Upper lobe of right lung (tissue), 1 donor: ENCODE results near the gene CYSTM1. TPM values are rescaled to one million over a fixed set of nuclear protein-coding genes. Genes with fewer than 3 reads are reported as not detected.

Source experiments
- ATAC-seq: fragments of 200-7000 bp; cut with Tn5 transposase; one replicate; pipeline ENCODE4 v1.9.1; 2020; ENCODE audit warnings: mild to moderate bottlenecking, moderate library complexity
- DNase-seq: peaks from one replicate; pipeline ENCODE4 v3.0.0-alpha.2; 2020
- H3K27ac ChIP-seq: fragments of 200-600 bp; one replicate; pipeline ENCODE4 v1.8.0; 2022
- H3K27me3 ChIP-seq: fragments of 200-600 bp; one replicate; pipeline ENCODE4 v1.8.0; 2022; ENCODE audit warnings: mild to moderate bottlenecking
- H3K36me3 ChIP-seq: fragments of 200-600 bp; one replicate; pipeline ENCODE4 v1.8.0; 2022
- H3K4me1 ChIP-seq: fragments of 200-600 bp; one replicate; pipeline ENCODE4 v1.8.0; 2022
- H3K4me3 ChIP-seq: fragments of 200-600 bp; one replicate; pipeline ENCODE4 v1.8.0; 2022; ENCODE audit warnings: mild to moderate bottlenecking
- H3K9me3 ChIP-seq: fragments of 200-600 bp; one replicate; pipeline ENCODE4 v1.8.0; 2022
- intact Hi-C: fragments of 100-400 bp; cut with DNase I; formaldehyde crosslinking; loops from one replicate; pipeline ENCODE4 v1.11.0; 2022
- total RNA-seq: library from RNA; stranded (reverse); fragmentation: NEBNext Ultra II Directional; extraction: Animal tissue kit (Norgen Biotek cat#: 25700); gene quantifications from one replicate; pipeline ENCODE4 v1.2.1, GENCODE V29; 2021
- TF ChIP-seq, protein P1 (sequence below): fragments of 200-600 bp; IDR thresholded peaks from one replicate; pipeline ENCODE4 v1.8.0; 2022; ENCODE audit warnings: antibody characterized with exemption
- donor health status: DM: no; HTN: yes; CAD: no; lungs with severe emphysema.

CYSTM1 gene
- total RNA-seq, 1 donor from 2014 or later, result 85.1 TPM

DNA sequence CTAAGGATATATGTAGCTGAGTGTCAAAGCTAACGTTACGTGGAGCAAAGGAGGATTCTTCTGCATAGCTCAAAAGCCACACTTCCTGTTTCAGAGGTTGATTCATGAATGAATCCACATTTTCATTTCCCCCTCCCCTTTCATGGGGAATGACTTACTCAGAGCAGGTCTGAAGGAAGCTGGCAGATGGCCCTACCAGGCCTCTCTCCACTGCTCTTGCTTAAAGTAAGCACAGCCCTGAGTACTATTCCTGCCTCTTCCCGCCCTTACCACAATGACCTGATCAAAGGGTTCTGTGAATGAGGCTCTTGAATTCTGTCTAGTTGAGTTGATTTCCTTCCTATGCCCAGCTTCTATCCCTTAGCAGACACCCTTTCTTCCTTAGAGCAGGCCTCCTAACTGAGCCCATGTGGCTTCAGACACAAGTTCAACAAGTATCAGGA, 43.0 kb upstream of the CYSTM1 start:
- ATAC-seq, result peak; percentile 92
- Histone ChIP-seq H3K27ac (no peak overlapping the region), H3K4me1 (peaks cover 21% of the 10 kb centered on the region), H3K36me3 (no peaks in the 10 kb centered on the region), H3K27me3 (no peaks in the 10 kb centered on the region), H3K4me3 (no peak overlapping the region), H3K9me3 (no peaks in the 10 kb centered on the region)
- DNase-seq, result peak; percentile 80
- intact Hi-C loops, result no loop called here
- TF ChIP-seq, protein P1, sequence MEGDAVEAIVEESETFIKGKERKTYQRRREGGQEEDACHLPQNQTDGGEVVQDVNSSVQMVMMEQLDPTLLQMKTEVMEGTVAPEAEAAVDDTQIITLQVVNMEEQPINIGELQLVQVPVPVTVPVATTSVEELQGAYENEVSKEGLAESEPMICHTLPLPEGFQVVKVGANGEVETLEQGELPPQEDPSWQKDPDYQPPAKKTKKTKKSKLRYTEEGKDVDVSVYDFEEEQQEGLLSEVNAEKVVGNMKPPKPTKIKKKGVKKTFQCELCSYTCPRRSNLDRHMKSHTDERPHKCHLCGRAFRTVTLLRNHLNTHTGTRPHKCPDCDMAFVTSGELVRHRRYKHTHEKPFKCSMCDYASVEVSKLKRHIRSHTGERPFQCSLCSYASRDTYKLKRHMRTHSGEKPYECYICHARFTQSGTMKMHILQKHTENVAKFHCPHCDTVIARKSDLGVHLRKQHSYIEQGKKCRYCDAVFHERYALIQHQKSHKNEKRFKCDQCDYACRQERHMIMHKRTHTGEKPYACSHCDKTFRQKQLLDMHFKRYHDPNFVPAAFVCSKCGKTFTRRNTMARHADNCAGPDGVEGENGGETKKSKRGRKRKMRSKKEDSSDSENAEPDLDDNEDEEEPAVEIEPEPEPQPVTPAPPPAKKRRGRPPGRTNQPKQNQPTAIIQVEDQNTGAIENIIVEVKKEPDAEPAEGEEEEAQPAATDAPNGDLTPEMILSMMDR, result no peak

- no peak for DNase-seq
- ATAC-seq, result peak; percentile 85
- Histone ChIP-seq H3K4me1 (peaks cover 21% of the 10 kb centered on the region), H3K27me3 (no peaks in the 10 kb centered on the region), H3K9me3 (no peaks in the 10 kb centered on the region), H3K4me3 (no peak overlapping the region), H3K27ac (no peak overlapping the region), H3K36me3 (no peaks in the 10 kb centered on the region)
- intact Hi-C loops, result no loop called here
- TF ChIP-seq, protein P1, result peak; percentile 17
Measured at GRCh38 chr5:140133514-140134167, 41.3 kb upstream of the CYSTM1 start.

DNA sequence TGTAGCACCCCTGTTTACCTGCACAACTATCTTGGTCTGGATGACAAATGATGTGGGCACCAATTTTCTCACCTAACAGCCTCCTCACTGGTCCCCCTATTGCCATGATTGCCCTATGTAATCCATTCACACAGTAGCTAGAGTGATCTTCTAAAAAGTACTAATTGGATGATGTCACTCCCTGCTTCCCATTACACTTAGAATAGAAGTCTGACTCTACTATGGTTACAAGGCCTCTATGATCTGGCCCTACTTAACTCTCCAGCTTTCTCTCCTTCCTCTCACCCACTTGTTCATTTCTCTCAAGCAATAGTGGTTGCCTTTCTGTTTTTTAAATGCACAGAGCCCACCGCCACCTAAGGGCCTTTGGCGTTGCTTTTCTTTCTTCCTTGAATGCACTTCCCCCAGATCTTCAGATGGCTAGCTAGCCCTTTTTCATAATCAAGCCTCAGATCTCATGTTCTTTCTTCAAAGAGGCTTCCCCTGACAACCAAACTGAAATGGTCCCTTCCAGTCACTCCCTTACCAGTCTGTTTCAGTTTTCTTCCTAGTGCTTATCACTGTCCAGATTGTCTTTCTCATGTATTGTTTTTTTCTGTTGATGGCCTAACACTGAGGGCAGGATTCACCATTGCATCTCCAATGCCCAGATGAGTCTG, 40.6 kb upstream of the CYSTM1 start:
- no peaks in the 10 kb centered on the region for H3K9me3 ChIP-seq
- no peak overlapping the region for H3K4me3 ChIP-seq
- intact Hi-C loops, result no loop called here
- DNase-seq, result no peak
- H3K4me1 ChIP-seq, result peaks cover 21% of the 10 kb centered on the region
- TF ChIP-seq, protein P1, result no peak
- no peak overlapping the region for H3K27ac ChIP-seq
- H3K27me3 ChIP-seq, result no peaks in the 10 kb centered on the region
- H3K36me3 ChIP-seq, result no peaks in the 10 kb centered on the region
- ATAC-seq, result no peak

GRCh38 chr5:140135127-140135526, 39.9 kb upstream of the CYSTM1 start:
- intact Hi-C loops, result no loop called here
- TF ChIP-seq, protein P1, result no peak
- Histone ChIP-seq H3K27ac (no peak overlapping the region), H3K36me3 (no peaks in the 10 kb centered on the region), H3K9me3 (no peaks in the 10 kb centered on the region), H3K4me1 (peaks cover 21% of the 10 kb centered on the region), H3K27me3 (no peaks in the 10 kb centered on the region), H3K4me3 (no peak overlapping the region)
- ATAC-seq (no peak), DNase-seq (no peak)

- peaks cover 28% of the 10 kb centered on the region for H3K4me1 ChIP-seq
- no peaks in the 10 kb centered on the region for H3K27me3 ChIP-seq
- H3K36me3 ChIP-seq, result no peaks in the 10 kb centered on the region
- TF ChIP-seq, protein P1, result no peak
- no peak overlapping the region for H3K4me3 ChIP-seq
- H3K9me3 ChIP-seq, result no peaks in the 10 kb centered on the region
- ATAC-seq (no peak), DNase-seq (no peak)
- H3K27ac ChIP-seq, result no peak overlapping the region
- intact Hi-C loops, result no loop called here
Measured at GRCh38 chr5:140136624-140137023, 38.4 kb upstream of the CYSTM1 start.
